GM12878 (cell line): ENCODE results near the gene RNF223. TPM values are rescaled to one million over a fixed set of nuclear protein-coding genes. Genes with fewer than 3 reads are reported as not detected.
"Not testable (repeated sequence)": the region's sequence is repeated elsewhere in the genome, so short reads cannot be mapped to it uniquely, and the experiment has no call there.

ENCODE experiments used
- ATAC-seq: fragments of 200-7000 bp; cut with Tn5 transposase; 3 replicates; pipeline ENCODE4 v1.9.1; 2020; ENCODE audit warnings: mild to moderate bottlenecking, moderate library complexity
- BruUV-seq: library from RNA; stranded (reverse); fragments of 400-500 nt; replicated peaks from 2 replicates; lab custom pipeline; 2021; lab: Mats Ljungman, UMichigan
- CTCF ChIA-PET: fragments of 300-600 bp; sonication (Branson Sonifier 250); formaldehyde crosslinking; extraction: SDS; loops from one replicate; lab custom pipeline; 2021; ENCODE audit warnings: inconsistent platforms; lab: Yijun Ruan, JAX
- POLR2A ChIA-PET: fragments of 350-600 bp; formaldehyde crosslinking; extraction: SDS; loops from one replicate; lab custom pipeline; 2021; ENCODE audit warnings: inconsistent platforms; lab: Charles Lee
- RAD21 ChIA-PET: fragments of 300-600 bp; sonication (Branson Sonifier 250); formaldehyde crosslinking; loops from one replicate; lab custom pipeline; 2023; ENCODE audit warnings: antibody characterized with exemption; ENCODE audit not compliant: unreplicated experiment; lab: Charles Lee
- SMC1A ChIA-PET: fragments of 300-600 bp; sonication (Branson Sonifier 250); formaldehyde crosslinking; loops from one replicate; lab custom pipeline; 2023; ENCODE audit not compliant: unreplicated experiment, uncharacterized antibody; lab: Charles Lee
- DNase-seq: peaks from one replicate; pipeline ENCODE4 v3.0.0-alpha.2; 2011; ENCODE audit warnings: low read depth, low spot score
- FAIRE-seq: peaks from 3 replicates; lab custom pipeline; 2011; peaks lifted over from hg19 to GRCh38; lab: Jason Lieb, UNC
- H2AFZ ChIP-seq: 2 replicates; pipeline ENCODE4 v1.6.0; 2011; ENCODE audit warnings: low read depth, low read length, control low read depth; ENCODE audit not compliant: control insufficient read depth
- H3K27ac ChIP-seq: 2 replicates; pipeline ENCODE4 v1.5.1; 2011; ENCODE audit warnings: control low read depth; ENCODE audit not compliant: control insufficient read depth, insufficient read depth
- H3K27me3 ChIP-seq, 2 experiments: replicated peaks in 1 of 2; 2 replicates each; pipeline versions ENCODE4 v1.6.0 to v1.6.1; 2011; ENCODE audit warnings: low read length in 1 of 2; ENCODE audit not compliant: control insufficient read depth in 2 of 2, insufficient read depth in 2 of 2
- H3K36me3 ChIP-seq, 2 experiments: 2 replicates each; pipeline ENCODE4 v1.5.1; 2011; ENCODE audit warnings: low read length in 1 of 2; ENCODE audit not compliant: control insufficient read depth in 2 of 2, insufficient read depth in 2 of 2
- H3K4me1 ChIP-seq: 2 replicates; pipeline ENCODE4 v1.6.1; 2011; ENCODE audit warnings: mild to moderate bottlenecking, low read length, moderate library complexity, mixed read lengths; ENCODE audit not compliant: control insufficient read depth, insufficient read depth
- H3K4me2 ChIP-seq: 2 replicates; pipeline ENCODE4 v1.6.0; 2011; ENCODE audit warnings: control low read depth; ENCODE audit not compliant: control insufficient read depth, insufficient read depth
- H3K4me3 ChIP-seq: fragments of 200-600 bp; sonication (generic); 2 replicates; pipeline ENCODE4 v1.5.1; 2016
- H3K79me2 ChIP-seq: 2 replicates; pipeline ENCODE4 v1.6.0; 2011; ENCODE audit warnings: low read length; ENCODE audit not compliant: control insufficient read depth, insufficient read depth
- H3K9ac ChIP-seq: 2 replicates; pipeline ENCODE4 v1.8.0; 2011; ENCODE audit warnings: low read length, control low read depth, mixed read lengths; ENCODE audit not compliant: control insufficient read depth, insufficient read depth
- H3K9me3 ChIP-seq: replicated peaks from 3 replicates; pipeline ENCODE4 v1.5.1; 2011; ENCODE audit warnings: mild to moderate bottlenecking, low read length; ENCODE audit not compliant: control insufficient read depth, insufficient read depth
- H4K20me1 ChIP-seq: 2 replicates; pipeline ENCODE4 v1.6.0; 2011; ENCODE audit not compliant: control insufficient read depth, insufficient read depth
- EGR1 ChIP-seq, 2 experiments: IDR thresholded peaks; 1 replicate in 1 of 2; 2 replicates in 1 of 2; pipeline ENCODE4 v1.6.1; 2011 to 2012; ENCODE audit warnings: low read depth in 2 of 2, low read length in 2 of 2, borderline replicate concordance in 1 of 2, mild to moderate bottlenecking in 1 of 2, moderate library complexity in 1 of 2
- MYC ChIP-seq: IDR thresholded peaks from 2 replicates; pipeline ENCODE4 v1.6.1; 2011; ENCODE audit warnings: mild to moderate bottlenecking, low read length, moderate library complexity, inconsistent platforms; ENCODE audit not compliant: insufficient read depth, insufficient replicate concordance, insufficient read length, severe bottlenecking
- WGBS: methylation state at CpG from one replicate; pipeline ENCODE4 v1.1.6; 2016; ENCODE audit warnings: low lambda C conversion rate; ENCODE audit not compliant: insufficient replicate concordance, insufficient coverage; ENCODE audit errors: missing lambda C conversion rate; 5-methylcytosine and 5-hydroxymethylcytosine counted together
- in situ Hi-C: fragments of 300-500 bp; cut with MboI; formaldehyde crosslinking; loops from 9 replicates; pipeline ENCODE4 v1.14.3; 2018; ENCODE audit warnings: mixed read lengths
- intact Hi-C: fragments of 100-400 bp; cut with micrococcal nuclease; formaldehyde crosslinking; loops from one replicate; pipeline ENCODE4 v1.14.2; 2022; ENCODE audit not compliant: unreplicated experiment
- polyA plus RNA-seq, 11 experiments: library from polyadenylated mRNA; depleted of rRNA in 4 of 11; unstranded in 6 of 11; stranded (reverse) in 5 of 11; fragments of >200 nt; fragmentation: Nextera tagmentation in 4 of 11; fragmentation: Illumina TruSeq in 1 of 11; extraction: Ambion mirVana in 4 of 11; extraction: Trizol in 1 of 11; gene quantifications; 1 replicate in 1 of 11; 2 replicates in 10 of 11; pipeline versions ENCODE4 v1.2.1 to v1.2.3, GENCODE V29; 2011 to 2016; ENCODE audit warnings: inconsistent platforms in 2 of 11, missing spikeins in 2 of 11, low read depth in 1 of 11
- total RNA-seq, 4 experiments: library from RNA; depleted of rRNA in 3 of 4; stranded (reverse); fragments of >200 nt in 3 of 4; fragmentation: Illumina TruSeq in 1 of 4; extraction: Trizol in 1 of 4; gene quantifications; 2 replicates each; pipeline versions ENCODE4 v1.2.1 to v1.2.3, GENCODE V29; 2013 to 2021

The RNF223 gene
- total and polyA plus RNA-seq, 10 of the 15 experiments (the other 5 are each of a cell fraction or from before 2014, with no cell fraction given): 0.06 TPM; not detected in 9

- H4K20me1 ChIP-seq: no peaks in the 10 kb centered on the region
- H3K9me3 ChIP-seq: no peaks in the 10 kb centered on the region
- H3K4me3 ChIP-seq: peak overlapping the region; percentile 67; the same call in 1 of the 2 replicates
- POLR2A ChIA-PET: interaction anchor here (1.3 to 1.9 kb wide), 4 partner anchors 18 to 192 kb away, joined by 4 to 9 read pairs (median 5); no protein-coding TSS in a partner anchor
- no TSS peak for BruUV-seq
- FAIRE-seq: no peak
- peak overlapping the region; percentile 72 for H2AFZ ChIP-seq
- H3K27me3 ChIP-seq: no peaks in the 10 kb centered on the region
- intact Hi-C loops (no loop called here), in situ Hi-C loops (no loop called here)
- WGBS: 27% methylated on average over 24 of the region's 24 CpGs
- ATAC-seq: no peak; the same call in 2 of the 3 replicates
- H3K79me2 ChIP-seq: no peaks in the 10 kb centered on the region
- no peak overlapping the region for H3K27ac ChIP-seq
- peaks cover 21% of the 10 kb centered on the region for H3K4me1 ChIP-seq
- TF ChIP-seq EGR1 (IDR thresholded peaks at IDR 0.05; ENCODE audit: borderline replicate concordance in 1 of 2, low read depth in 2 of 2, low read length in 2 of 2): 0 out of 3 replicates have a peak, but pooled peaks of 1 of the 2 experiments have one; percentile 12
- no peak for TF ChIP-seq MYC
- TF ChIP-seq, all 136 proteins: peak for 1
- H3K4me2 ChIP-seq: peak overlapping the region; percentile 99
- CTCF ChIA-PET: interaction anchor here (0.6 to 8.7 kb wide), 10 partner anchors 14 to 536 kb away, joined by 3 to 83 read pairs (median 4); partner anchors contain the start of genes ISG15 and PLEKHN1
- SMC1A ChIA-PET: interaction anchor here (1.0 to 1.1 kb wide), 2 partner anchors 25 to 82 kb away, joined by 3 read pairs; no protein-coding TSS in a partner anchor
- no peak overlapping the region; the same call in 1 of the 2 replicates for H3K9ac ChIP-seq
- peaks cover 0 to 3% of the 10 kb centered on the region in 2 experiments; a peak in 1 of 4 replicates for H3K36me3 ChIP-seq
- DNase-seq: no peak
- RAD21 ChIA-PET: interaction anchor here (1.0 to 1.6 kb wide), 9 partner anchors 19 to 153 kb away, joined by 3 to 15 read pairs (median 4); partner anchors contain the start of gene ISG15
Observed at GRCh38 chr1:1058088-1058905, 15.8 kb downstream of the RNF223 start.

- FAIRE-seq, H3K36me3 ChIP-seq, H3K4me2 ChIP-seq, H3K9me3 ChIP-seq, H3K4me3 ChIP-seq, SMC1A ChIA-PET, BruUV-seq, intact Hi-C loops, H3K27me3 ChIP-seq, H4K20me1 ChIP-seq, ATAC-seq, H3K79me2 ChIP-seq, in situ Hi-C loops, DNase-seq, H2AFZ ChIP-seq, H3K9ac ChIP-seq, H3K27ac ChIP-seq: not testable (repeated sequence)
- WGBS: 31% methylated on average over 15 of the region's 15 CpGs
- peaks cover 16% of the 10 kb centered on the region for H3K4me1 ChIP-seq
- ChIA-PET CTCF (interaction anchor here (1.0 kb wide), 1 partner anchor 33 kb away, joined by 4 read pairs; no protein-coding TSS in a partner anchor), RAD21 (interaction anchor here (1.3 kb wide), 1 partner anchor 20 kb away, joined by 6 read pairs; no protein-coding TSS in a partner anchor), POLR2A (interaction anchor here (0.7 to 1.9 kb wide), 2 partner anchors 18 to 36 kb away, joined by 3 to 9 read pairs; no protein-coding TSS in a partner anchor)
Observed at GRCh38 chr1:1057769-1058087, 16.4 kb downstream of the RNF223 start.
